ENCODE results near the gene MYO3B.
"Not testable (repeated sequence)": the region's sequence is repeated elsewhere in the genome, so short reads cannot be mapped to it uniquely, and the experiment has no call there.

MYO3B gene

GRCh38 chr2:170660409-170660808, 482.5 kb downstream of the MYO3B start:
- no peak for DNase-seq

- DNase-seq, result no peak
Observed at GRCh38 chr2:170665743-170666142, 487.8 kb downstream of the MYO3B start.

DNA sequence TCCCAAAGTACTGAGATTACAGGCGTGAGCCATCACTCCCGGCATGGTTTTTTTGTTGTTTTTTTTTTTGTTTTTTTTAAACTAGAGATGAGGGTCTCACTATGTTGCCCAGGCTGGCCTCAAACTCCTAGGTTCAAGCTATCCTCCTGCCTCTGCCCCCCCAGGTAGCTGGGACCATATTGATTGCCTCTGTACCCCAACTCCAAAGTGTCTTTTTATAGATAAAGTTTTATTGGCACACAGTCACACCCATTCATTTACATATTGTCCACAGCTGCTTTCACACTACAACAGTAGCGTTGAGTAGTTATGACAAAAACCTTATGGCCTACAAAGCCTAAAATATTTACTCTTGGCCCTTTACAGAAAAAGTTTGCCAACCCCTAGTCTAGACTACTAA, 492.0 kb downstream of the MYO3B start:
- no peak for DNase-seq

GRCh38 chr2:170670651-170671050, 492.7 kb downstream of the MYO3B start:
- no peak for DNase-seq

GRCh38 chr2:170671079-170671478, 493.1 kb downstream of the MYO3B start:
- DNase-seq, result no peak

DNA sequence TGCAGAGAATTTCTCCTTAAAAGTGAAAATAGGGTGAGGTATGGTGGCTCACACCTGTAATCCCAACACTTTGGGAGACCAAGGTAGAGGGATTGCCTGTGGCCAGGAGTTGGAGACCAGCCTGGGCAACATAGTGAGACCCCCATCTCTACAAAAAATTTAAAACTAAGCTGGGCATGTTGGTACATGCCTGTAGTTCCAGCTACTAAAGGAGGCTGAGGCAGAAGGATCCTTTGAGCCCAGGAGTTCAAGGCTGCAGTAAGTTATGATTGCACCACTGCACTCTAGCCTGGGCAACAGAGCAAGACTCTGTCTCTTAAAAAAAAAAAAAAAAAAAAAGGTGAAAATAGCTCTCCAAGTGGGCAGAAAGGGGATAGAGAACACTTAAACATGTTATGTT, 496.3 kb downstream of the MYO3B start:
- DNase-seq, result not testable (repeated sequence)

DNA sequence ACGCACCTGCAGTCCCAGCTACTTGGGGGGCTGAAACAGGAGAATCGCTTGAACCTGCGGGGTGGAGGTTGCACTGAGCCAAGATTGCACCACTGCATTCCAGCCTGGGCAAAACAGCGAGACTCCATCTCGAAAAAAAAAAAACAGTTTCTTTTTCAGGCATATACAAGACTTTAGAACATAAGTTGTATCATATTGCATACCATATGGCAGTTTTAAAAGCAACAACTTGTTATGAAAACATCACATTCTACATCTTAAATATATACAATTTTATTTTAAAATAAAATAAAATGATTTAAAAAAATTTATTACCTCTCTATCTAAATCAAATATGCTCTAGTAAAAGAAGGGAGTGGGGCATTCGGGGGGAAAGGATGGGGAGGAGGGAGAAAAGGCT, 497.8 kb downstream of the MYO3B start:
- no peak for DNase-seq

DNA sequence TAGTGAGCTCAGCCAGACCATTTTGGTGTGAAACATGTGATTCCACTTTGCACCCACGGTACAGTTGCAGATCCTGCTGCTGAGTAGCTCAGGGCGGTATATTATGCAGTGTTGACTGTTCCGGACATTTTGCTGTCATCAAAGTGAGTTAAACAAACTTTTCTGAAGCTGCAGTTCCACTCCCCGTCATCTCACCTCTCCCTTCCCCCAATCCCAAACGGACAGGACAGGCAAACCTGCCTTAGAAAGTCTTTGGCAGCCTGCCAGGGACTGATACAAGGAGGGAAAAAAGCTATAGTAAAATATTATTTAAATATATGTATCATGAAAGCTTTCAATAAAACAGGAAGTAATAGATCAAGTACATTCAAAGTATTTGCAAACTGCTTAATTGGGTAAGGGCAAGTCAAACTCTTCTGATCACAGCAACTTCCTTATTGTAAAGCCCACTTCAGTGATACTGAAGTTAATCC, 501.7 kb downstream of the MYO3B start:
- peak; percentile 59 for DNase-seq

DNA sequence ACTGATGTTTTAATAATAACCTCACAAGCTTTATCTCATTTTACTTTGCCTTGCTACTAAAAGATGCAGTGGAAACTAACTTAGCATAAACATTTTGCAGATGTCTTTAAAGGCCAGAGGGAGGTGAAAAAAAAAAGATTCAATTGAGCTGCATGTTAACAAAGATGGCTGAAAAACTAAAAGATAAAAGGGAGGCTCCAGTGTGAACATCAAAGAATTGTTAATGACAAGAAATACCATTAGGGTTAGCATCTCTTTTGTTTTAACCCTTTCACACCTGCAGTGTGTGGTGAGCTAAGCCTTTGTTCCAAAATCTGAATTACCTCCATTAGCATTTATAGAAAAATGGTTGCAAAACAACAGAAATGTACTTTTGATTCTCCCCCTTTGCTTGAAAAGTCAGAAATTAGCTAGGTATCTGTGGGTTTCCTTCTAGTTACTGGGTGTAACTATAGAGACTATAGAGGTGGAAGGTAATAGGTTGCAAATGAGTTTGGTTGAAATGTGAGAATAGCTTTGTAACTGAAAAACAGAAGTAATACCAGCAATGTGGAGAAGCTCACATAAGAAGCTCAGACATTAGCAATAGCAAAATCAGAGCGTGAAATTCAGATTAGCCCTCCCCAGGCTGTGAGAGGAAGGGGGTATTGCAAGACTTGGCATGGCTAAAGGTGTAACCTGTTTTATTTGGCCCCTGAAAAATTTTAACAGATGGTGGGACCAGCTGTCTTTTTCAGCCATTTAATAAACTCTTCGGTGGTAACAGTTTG, 502.4 kb downstream of the MYO3B start:
- no peak for DNase-seq

- DNase-seq, result no peak
Observed at GRCh38 chr2:170681311-170681710, 503.4 kb downstream of the MYO3B start.

GRCh38 chr2:170685591-170685990, 507.6 kb downstream of the MYO3B start:
- DNase-seq, result no peak

DNA sequence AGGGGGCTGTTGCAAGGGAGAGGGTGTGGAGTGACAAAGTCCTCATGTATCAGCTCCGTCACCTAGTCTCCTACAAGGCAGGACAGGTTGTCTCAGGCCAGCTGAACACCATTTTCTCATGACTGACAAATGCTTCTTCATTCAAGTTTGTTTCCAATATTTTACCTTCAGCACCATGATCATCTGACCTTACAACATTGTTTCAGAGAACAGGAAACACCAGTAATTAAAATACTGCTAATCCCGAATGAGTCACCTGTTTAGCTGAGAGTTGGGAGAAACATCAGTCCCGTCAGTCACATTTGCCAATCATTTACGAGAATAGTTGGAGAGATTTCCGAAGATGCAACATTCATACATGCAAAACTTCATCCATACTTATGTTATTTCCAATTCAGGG, 511.5 kb downstream of the MYO3B start:
- DNase-seq, result no peak

DNA sequence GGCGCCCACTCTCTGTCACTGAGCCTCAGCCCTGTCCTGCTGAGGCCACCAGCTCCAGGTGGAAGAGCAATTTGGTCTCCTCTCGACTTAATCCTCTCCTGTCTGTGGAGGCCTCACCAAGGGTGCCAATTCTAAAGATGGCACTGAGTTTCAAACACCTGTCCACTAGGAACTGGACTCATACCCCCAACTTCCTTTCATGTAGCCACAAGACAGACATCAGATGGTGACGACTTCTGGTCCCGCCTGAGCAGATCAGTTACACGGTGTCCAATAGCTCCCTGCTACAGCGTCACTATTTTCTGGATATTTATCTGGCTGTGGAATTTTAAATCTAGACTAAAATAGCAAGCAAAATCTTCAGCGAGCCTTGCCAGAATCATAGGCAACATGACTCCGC, 512.7 kb downstream of the MYO3B start:
- no peak for DNase-seq

- no peak for DNase-seq
Observed at GRCh38 chr2:170694316-170694715, 516.4 kb downstream of the MYO3B start.

GRCh38 chr2:170695521-170696410, 517.8 kb downstream of the MYO3B start:
- no peak for DNase-seq

DNA sequence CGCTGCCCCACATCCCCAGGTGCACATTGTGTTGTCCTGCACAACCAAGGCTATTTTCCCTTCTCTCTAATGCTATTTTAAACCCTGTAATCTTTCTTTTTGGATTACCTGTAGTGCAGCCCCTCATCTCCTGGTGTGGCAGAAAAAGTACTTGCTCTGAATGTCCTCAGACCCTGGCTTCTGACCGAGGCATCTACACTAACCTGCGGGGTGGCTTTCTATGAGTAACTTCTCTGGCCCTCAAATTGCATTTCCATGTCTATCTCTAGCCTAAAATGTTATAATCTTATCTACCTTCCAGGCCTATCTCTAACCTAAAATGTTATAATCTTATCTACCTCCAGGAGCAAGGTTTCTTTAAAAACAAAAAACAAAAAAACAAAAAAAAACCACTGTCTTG, 519.0 kb downstream of the MYO3B start:
- no peak for DNase-seq

DNA sequence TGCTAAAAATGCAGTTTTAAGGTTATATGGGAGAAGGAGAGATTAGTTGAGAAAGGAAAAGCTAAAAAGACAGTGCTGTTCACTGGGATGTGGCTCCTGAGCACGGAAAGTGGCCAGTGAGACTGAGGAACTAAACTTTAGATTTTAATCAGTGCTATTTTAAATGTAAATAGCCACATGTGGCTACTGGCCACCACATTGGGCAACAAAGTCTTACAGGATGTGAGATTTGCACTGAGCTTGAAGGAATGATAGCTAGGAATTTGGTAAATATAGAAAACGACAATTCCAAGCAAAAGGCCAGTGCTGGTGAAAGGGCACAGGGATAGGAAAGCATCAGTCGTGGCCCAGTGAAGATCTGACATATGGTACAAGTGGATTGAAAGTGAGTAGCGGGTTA, 523.1 kb downstream of the MYO3B start:
- DNase-seq, result no peak

DNA sequence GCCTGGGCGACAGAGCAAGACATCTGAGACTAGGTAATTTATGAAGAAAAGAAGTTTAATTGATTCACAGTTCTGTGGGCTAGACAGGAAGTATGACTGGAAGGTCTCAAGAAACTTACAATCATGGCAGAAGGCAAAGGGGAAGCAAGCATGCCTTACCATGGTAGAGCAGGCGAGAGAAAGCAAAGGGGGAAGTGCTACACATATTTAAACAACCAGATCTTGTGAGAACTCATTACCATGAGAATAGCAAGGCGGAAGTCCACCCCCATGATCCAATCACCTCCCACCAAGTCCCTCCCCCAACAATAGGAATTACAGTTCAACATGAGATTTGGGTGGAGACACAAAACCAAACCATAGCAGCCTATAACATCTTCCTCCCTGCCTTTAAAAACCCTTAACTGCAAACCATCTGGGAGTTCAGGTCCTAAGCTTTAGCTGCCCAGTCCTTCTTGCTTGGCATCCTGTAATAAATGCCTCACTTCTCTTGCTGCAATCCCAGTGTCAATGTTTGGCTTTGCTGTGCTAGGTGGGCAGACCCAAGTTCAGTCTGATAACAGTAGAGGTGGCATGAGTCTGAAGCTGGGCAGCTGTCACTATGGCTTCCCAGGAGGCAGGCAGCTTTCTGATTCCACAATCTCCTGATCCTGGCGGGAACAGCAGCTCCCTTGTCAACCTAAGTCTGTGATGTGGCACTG, 526.0 kb downstream of the MYO3B start:
- DNase-seq, result no peak
